Activated B cell treated with CpG ODN at 0.5 μM for 24 hours (primary cell): Measurements from ENCODE around the gene TMEM117. TPM values are rescaled to one million over a fixed set of nuclear protein-coding genes. Genes with fewer than 3 reads are reported as not detected.

ENCODE experiments used
- ATAC-seq: fragments of 200-7000 bp; cut with Tn5 transposase; one replicate; pipeline ENCODE4 v1.10.0; 2021; ENCODE audit warnings: low read depth, mild to moderate bottlenecking, moderate library complexity
- CTCF ChIA-PET: fragments of 350-600 bp; sonication (Branson Sonifier 250); formaldehyde crosslinking; loops from one replicate; lab custom pipeline; 2021; ENCODE audit warnings: antibody characterized with exemption; lab: Charles Lee
- POLR2A ChIA-PET: fragments of 350-600 bp; sonication (Branson Sonifier 250); formaldehyde crosslinking; loops from one replicate; lab custom pipeline; 2021; ENCODE audit warnings: antibody characterized with exemption; lab: Charles Lee
- DNase-seq: peaks from one replicate; pipeline ENCODE4 v3.0.0; 2022
- H3K27ac Mint-ChIP-seq: one replicate; pipeline ENCODE4 v1.8.0; 2020; ENCODE audit warnings: mixed read lengths
- H3K27me3 Mint-ChIP-seq: one replicate; pipeline ENCODE4 v1.8.0; 2021; ENCODE audit warnings: mixed read lengths
- H3K36me3 Mint-ChIP-seq: one replicate; pipeline ENCODE4 v1.8.0; 2021; ENCODE audit warnings: low read depth, mixed read lengths
- H3K4me1 Mint-ChIP-seq: one replicate; pipeline ENCODE4 v1.8.0; 2021; ENCODE audit warnings: mixed read lengths
- H3K4me3 Mint-ChIP-seq: one replicate; pipeline ENCODE4 v1.8.0; 2020; ENCODE audit warnings: mild to moderate bottlenecking, mixed read lengths
- H3K9me3 Mint-ChIP-seq: one replicate; pipeline ENCODE4 v1.8.0; 2020; ENCODE audit warnings: mixed read lengths
- intact Hi-C: fragments of 100-400 bp; cut with micrococcal nuclease; formaldehyde crosslinking; loops from one replicate; pipeline ENCODE4 v1.15.1; 2024
- total RNA-seq: library from RNA; stranded (reverse); gene quantifications from 2 replicates; pipeline ENCODE4 v1.2.3, GENCODE V29; 2022
- TF ChIP-seq, protein P1 (sequence below): fragments of 200-600 bp; IDR thresholded peaks from one replicate; pipeline ENCODE4 v1.8.0; 2022; ENCODE audit warnings: antibody characterized with exemption, mild to moderate bottlenecking

Gene TMEM117
- 3.5 and 4.8 TPM in 2 replicates for total RNA-seq

DNA sequence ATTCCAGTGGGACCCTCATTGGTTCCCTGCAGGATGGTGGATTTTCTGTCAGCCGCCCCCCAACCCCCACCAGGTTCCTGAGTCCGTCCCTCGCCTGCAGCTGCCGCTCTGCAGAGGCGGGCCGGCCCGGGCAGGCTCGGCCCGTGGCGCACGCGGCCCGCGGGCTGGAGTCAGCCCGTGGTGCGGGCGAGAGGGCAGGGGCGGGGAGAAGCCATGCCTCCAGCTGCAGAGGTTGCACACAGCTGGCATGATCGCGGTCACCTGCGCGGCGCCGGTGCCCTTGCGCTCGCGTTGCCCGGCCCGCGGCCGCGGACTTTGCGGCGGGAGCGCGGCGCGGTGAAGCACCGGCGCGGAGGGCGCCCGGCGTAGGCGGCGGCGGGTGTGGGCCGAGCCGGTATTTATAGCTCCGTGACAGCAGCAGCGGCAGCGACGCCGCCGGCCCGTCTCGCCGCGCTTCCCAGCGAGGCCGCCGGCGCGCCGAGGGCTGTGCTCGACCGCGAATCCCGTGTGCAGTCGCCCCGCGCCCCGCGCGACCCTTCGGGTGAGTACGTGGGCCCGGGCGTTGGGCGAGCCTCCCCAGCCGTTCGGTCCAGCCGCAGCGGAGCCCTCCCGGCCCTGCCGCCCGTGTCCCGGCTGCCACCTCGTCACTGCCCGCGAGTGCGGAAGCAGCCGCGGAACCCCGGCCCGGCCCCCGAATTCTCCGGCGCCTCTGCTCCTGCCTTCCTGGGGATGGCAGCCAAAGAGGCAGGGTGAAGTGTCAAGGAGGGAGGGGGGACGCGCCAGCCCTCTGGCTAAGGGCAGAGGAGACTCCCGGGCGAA is at the start of gene TMEM117:
Gene TMEM117 (plus strand): TSS at position 426 of the 819 bp plus-strand sequence.
- ChIA-PET POLR2A (interaction anchor here (2.7 to 5.1 kb wide), 2 partner anchors 30 to 77 kb away, joined by 13 to 45 read pairs; partner anchors contain the start of genes IRAK4, PUS7L and TWF1), CTCF (interaction anchor here (1.0 kb wide), 1 partner anchor 47 kb away, joined by 4 read pairs; no protein-coding TSS in a partner anchor)
- intact Hi-C loops = loop anchor here (1.0 to 5.0 kb wide), 4 partner anchors 8 to 78 kb away; partner anchors contain the start of genes IRAK4, PUS7L and TWF1
- Mint-ChIP-seq H3K4me3 (peak within 1 kb of the TSS; percentile 86), H3K36me3 (no peaks in the 10 kb centered on the region), H3K9me3 (no peaks in the 10 kb centered on the region), H3K27me3 (no peaks in the 10 kb centered on the region), H3K4me1 (peaks cover 17% of the 10 kb centered on the region), H3K27ac (peak within 1 kb of the TSS; percentile 84)
- DNase-seq (peak; percentile 72), ATAC-seq (peak; percentile 77)
- TF ChIP-seq, protein P1, sequence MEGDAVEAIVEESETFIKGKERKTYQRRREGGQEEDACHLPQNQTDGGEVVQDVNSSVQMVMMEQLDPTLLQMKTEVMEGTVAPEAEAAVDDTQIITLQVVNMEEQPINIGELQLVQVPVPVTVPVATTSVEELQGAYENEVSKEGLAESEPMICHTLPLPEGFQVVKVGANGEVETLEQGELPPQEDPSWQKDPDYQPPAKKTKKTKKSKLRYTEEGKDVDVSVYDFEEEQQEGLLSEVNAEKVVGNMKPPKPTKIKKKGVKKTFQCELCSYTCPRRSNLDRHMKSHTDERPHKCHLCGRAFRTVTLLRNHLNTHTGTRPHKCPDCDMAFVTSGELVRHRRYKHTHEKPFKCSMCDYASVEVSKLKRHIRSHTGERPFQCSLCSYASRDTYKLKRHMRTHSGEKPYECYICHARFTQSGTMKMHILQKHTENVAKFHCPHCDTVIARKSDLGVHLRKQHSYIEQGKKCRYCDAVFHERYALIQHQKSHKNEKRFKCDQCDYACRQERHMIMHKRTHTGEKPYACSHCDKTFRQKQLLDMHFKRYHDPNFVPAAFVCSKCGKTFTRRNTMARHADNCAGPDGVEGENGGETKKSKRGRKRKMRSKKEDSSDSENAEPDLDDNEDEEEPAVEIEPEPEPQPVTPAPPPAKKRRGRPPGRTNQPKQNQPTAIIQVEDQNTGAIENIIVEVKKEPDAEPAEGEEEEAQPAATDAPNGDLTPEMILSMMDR = no peak

DNA sequence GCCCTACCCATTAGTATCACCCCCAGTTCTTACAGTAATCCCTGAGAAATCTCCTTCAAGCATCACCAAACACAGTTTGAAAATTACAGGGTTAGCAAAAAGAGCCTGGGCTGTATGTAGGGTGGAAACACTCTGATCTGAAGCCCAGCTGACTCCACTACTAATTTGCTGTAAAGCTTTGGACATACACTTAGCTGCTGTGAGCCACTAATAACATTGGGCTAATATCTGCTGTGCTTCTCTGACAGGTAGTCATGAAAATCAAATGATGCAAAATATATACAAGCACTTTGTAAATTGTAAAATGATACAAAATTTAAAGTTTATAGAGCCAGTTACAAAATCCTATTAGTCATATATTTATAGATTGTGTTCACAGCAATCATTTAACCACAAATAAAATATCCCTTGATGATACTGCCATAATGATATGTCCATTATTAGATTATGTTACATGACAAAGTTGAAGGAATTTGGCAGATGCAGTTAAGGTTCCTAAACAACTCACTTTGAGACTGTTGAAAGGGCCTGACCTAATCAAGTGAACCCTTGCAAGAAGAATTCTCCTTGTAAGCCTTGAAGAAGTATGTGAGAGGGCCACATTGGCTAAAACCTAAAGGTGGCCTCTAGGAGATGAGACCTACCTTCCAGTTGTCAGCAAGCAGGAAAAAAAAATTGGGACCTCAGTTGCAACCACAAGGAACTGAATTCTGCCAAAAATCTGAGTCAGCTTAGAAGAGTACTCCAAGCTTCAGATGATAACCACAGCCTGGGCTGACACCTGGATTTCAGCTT is 48.8 kb upstream of the TMEM117 start:
- Mint-ChIP-seq H3K4me3 (no peak overlapping the region), H3K4me1 (no peaks in the 10 kb centered on the region), H3K9me3 (no peaks in the 10 kb centered on the region), H3K27ac (no peak overlapping the region), H3K36me3 (peaks cover 53% of the 10 kb centered on the region), H3K27me3 (no peaks in the 10 kb centered on the region)
- intact Hi-C loops = no loop called here
- CTCF ChIA-PET = no interaction called here
- TF ChIP-seq, protein P1 = no peak
- no peak for ATAC-seq
- POLR2A ChIA-PET = no interaction called here
- DNase-seq = no peak

DNA sequence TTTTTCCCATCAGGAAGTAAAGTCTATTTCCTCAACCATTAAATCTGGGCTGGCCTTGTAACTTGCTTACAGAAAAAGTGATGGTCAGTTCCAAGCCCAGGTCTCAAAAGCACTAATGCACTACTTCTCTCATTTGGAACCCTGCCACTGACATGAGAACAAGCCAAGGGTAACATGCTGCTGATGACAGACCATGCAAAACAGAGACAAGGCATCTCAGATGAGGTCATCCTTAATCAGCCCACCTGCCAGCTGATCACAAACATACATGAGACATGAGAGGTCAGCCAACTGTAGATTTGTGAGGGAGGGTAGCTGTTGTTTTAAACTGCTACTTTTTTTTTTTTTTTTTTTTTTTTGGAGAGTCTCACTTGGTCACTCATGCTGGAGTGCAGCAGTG is 45.9 kb upstream of the TMEM117 start:
- H3K27me3 Mint-ChIP-seq = no peaks in the 10 kb centered on the region
- CTCF ChIA-PET = no interaction called here

DNA sequence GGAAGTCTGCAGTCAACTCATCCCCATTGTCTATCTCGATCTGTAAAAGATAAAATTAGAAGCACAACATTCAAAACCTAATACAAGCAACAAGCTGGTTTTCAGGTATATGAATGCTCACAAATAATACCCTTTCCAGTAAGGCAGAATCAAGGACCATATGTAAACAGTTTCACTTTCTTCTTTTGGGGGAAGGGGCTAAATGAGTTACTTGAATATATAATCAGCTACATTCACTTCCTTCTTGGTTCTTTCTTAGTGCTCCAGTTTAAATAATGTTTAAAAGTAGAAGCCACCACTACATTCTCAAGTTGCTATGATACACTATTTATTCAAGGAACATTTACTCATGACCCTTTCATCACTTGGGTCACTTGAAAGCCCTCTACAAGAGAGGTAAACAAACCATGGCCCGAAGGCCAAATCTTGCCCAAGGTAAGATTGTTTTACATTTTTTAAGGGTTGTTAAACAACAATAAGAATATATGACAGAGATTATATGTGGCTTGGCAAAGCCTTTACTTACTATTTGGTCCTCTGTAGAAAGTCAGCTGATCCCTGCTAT is 40.1 kb upstream of the TMEM117 start:
- intact Hi-C loops = no loop called here
- no peak overlapping the region for H3K4me3 Mint-ChIP-seq
- ATAC-seq = no peak
- H3K9me3 Mint-ChIP-seq = no peaks in the 10 kb centered on the region
- no peak for DNase-seq
- ChIA-PET POLR2A (interaction anchor here (2.2 kb wide), 1 partner anchor 10 kb away, joined by 8 read pairs; the partner anchor contains the start of gene TWF1), CTCF (no interaction called here)
- peak overlapping the region; percentile 60 for H3K27ac Mint-ChIP-seq
- no peaks in the 10 kb centered on the region for H3K27me3 Mint-ChIP-seq
- peaks cover 46% of the 10 kb centered on the region for H3K36me3 Mint-ChIP-seq
- TF ChIP-seq, protein P1 = no peak
- peaks cover 16% of the 10 kb centered on the region for H3K4me1 Mint-ChIP-seq

More for the DNA sequence above, 45.9 kb upstream of the TMEM117 start:
- no peak overlapping the region for H3K27ac Mint-ChIP-seq
- H3K4me3 Mint-ChIP-seq = no peak overlapping the region
- TF ChIP-seq, protein P1 = no peak
- H3K36me3 Mint-ChIP-seq = peaks cover 36% of the 10 kb centered on the region
- POLR2A ChIA-PET = interaction anchor here (0.6 kb wide), 1 partner anchor 17 kb away, joined by 3 read pairs; no protein-coding TSS in a partner anchor
- ATAC-seq = no peak
- no peaks in the 10 kb centered on the region for H3K9me3 Mint-ChIP-seq
- intact Hi-C loops = loop anchor here (2.0 kb wide), 1 partner anchor 15 kb away; no protein-coding TSS in a partner anchor
- DNase-seq = no peak
- peaks cover 5% of the 10 kb centered on the region for H3K4me1 Mint-ChIP-seq
